ENCODE measurements around the gene ABCC1.

ABCC1 gene

DNA sequence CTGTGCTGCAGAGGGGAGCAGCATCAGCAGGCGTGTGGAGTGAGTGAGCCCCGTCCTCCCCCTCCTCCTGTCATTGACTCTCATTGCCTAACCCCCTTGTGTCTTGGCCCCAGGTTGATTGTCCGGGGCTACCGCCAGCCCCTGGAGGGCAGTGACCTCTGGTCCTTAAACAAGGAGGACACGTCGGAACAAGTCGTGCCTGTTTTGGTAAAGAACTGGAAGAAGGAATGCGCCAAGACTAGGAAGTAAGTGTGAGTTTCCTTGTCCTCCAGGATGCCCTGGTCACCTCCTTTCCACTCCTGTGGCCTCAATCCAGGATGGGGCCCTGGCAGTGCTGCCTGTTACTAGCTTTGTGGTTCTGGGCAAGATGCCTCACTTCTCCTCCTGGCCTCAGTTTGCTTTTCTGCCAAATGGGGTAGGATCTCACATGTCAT, 87.0 kb downstream of the ABCC1 start:
- H3K4me3 ChIP-seq (ENCODE audit: low read depth, low read length) = no peak overlapping the region
- TF ChIP-seq MYC (IDR thresholded peaks at IDR 0.05; ENCODE audit: low read depth, low read length) = no peak
- no peak for TF ChIP-seq POLR2A (IDR thresholded peaks at IDR 0.05; ENCODE audit: extremely low read depth, insufficient read length)
- TF ChIP-seq, protein P1, sequence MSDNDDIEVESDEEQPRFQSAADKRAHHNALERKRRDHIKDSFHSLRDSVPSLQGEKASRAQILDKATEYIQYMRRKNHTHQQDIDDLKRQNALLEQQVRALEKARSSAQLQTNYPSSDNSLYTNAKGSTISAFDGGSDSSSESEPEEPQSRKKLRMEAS (IDR thresholded peaks at IDR 0.05; ENCODE audit: low read depth, low read length) = no peak
- TF ChIP-seq, protein P2, sequence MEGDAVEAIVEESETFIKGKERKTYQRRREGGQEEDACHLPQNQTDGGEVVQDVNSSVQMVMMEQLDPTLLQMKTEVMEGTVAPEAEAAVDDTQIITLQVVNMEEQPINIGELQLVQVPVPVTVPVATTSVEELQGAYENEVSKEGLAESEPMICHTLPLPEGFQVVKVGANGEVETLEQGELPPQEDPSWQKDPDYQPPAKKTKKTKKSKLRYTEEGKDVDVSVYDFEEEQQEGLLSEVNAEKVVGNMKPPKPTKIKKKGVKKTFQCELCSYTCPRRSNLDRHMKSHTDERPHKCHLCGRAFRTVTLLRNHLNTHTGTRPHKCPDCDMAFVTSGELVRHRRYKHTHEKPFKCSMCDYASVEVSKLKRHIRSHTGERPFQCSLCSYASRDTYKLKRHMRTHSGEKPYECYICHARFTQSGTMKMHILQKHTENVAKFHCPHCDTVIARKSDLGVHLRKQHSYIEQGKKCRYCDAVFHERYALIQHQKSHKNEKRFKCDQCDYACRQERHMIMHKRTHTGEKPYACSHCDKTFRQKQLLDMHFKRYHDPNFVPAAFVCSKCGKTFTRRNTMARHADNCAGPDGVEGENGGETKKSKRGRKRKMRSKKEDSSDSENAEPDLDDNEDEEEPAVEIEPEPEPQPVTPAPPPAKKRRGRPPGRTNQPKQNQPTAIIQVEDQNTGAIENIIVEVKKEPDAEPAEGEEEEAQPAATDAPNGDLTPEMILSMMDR (IDR thresholded peaks at IDR 0.05; ENCODE audit: low read depth, low read length) = no peak
- DNase-seq (ENCODE audit: low read depth) = no peak

DNA sequence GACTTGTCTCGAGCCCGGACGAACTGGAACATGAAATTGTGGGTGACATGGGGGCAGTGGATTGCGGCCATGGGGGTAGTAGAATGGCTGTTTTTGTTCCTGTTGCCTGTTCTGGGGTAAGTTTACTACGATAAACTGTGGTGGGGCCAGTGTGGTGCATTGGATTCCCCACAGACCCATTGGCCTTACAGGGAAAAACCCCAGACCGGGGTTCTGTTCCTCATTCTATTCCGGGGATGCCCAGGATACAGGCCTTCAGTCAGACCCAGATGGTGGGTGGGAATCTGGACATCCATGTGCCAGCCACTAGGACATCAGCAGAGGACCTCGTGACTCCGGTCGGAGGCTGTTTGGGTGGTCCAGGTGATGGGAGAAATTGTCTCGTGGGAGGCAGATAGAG, 88.1 kb downstream of the ABCC1 start:
- no peak overlapping the region for H3K4me3 ChIP-seq (ENCODE audit: low read depth, low read length)
- DNase-seq (ENCODE audit: low read depth) = no peak
- TF ChIP-seq POLR2A (IDR thresholded peaks at IDR 0.05; ENCODE audit: extremely low read depth, insufficient read length) = no peak
- TF ChIP-seq, protein P2 (IDR thresholded peaks at IDR 0.05; ENCODE audit: low read depth, low read length) = no peak
- no peak for TF ChIP-seq MYC (IDR thresholded peaks at IDR 0.05; ENCODE audit: low read depth, low read length)
- TF ChIP-seq, protein P1 (IDR thresholded peaks at IDR 0.05; ENCODE audit: low read depth, low read length) = no peak

DNA sequence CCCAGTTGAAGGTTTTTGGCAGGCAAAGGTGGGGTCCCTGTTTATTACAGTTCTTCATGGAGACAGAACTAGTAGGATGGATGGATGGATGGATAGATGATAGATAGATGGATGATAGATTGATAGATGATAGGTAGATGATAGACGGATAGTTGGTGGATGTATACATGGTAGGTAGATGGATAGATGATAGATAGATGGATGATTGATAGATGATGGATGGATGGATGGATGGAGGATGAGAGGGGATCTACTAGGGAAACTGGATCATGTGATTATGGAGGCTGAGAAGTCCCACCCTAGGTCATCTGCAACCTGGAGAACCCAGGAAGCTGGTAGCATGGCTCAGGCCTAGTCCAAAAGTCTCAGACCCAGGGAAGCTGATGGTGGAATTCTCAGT, 88.6 kb downstream of the ABCC1 start:
- DNase-seq (ENCODE audit: low read depth) = no peak
- H3K4me3 ChIP-seq (ENCODE audit: low read depth, low read length) = no peak overlapping the region
- TF ChIP-seq, protein P1 (IDR thresholded peaks at IDR 0.05; ENCODE audit: low read depth, low read length) = no peak
- TF ChIP-seq POLR2A (IDR thresholded peaks at IDR 0.05; ENCODE audit: extremely low read depth, insufficient read length) (no peak), MYC (IDR thresholded peaks at IDR 0.05; ENCODE audit: low read depth, low read length) (no peak)
- TF ChIP-seq, protein P2 (IDR thresholded peaks at IDR 0.05; ENCODE audit: low read depth, low read length) = no peak

DNA sequence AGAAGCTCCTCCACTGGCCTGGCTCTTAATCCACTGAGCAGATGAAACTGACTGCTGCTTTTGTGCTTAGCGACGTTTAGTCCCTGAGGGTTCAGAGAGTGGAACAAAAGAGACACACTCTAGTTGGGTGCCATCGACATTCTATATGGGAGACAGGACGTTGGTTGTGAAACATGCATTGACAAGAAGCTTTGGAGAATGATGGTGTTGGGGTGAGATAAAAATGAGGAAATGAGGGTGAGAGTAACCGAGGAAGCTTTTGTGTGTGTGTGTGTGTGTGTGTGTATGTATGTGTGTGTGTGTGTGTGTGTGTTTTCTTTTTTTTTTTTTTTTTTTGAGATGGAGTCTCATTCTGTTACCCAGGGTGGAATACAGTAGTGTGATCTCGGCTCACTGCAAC, 89.5 kb downstream of the ABCC1 start:
- peak; percentile 77 for DNase-seq (ENCODE audit: low read depth)
- H3K4me3 ChIP-seq (ENCODE audit: low read depth, low read length) = no peak overlapping the region
- TF ChIP-seq POLR2A (IDR thresholded peaks at IDR 0.05; ENCODE audit: extremely low read depth, insufficient read length) = no peak
- TF ChIP-seq, protein P2 (IDR thresholded peaks at IDR 0.05; ENCODE audit: low read depth, low read length) = no peak
- TF ChIP-seq, protein P1 (IDR thresholded peaks at IDR 0.05; ENCODE audit: low read depth, low read length) = no peak
- TF ChIP-seq MYC (IDR thresholded peaks at IDR 0.05; ENCODE audit: low read depth, low read length) = no peak

DNA sequence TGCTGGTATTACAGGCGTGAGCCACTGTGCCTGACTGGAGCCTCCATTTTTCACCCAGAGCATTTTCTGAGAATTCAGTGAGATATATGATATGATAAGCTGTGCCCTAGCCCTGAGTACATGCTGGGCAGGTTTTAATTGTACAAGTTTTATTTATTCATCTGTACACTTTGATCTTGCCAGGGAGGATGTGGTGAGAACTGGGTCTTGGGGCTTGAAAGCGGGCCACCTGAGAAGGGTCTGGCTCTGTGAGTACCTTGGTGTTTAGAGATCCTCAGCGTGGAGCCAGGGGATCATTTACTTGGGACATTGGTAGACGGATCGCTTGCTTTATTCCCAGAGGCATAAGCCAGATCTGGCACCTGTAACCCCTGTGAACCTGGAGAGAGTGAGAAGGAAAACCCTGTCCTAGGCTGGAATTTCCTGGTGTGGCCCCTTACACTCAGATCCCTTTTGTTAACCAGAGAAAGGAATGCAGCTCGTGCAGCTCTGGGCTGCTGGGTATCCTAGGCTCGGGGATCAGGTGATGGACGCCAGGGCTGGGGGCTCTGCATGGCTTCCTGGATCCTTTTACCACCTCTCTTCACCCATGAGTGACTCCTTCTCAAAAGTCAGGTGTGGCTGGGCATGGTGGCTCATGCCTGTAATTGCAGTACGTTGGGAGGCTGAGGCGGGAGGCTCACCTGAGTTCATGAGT, 91.9 kb downstream of the ABCC1 start:
- TF ChIP-seq POLR2A (IDR thresholded peaks at IDR 0.05; ENCODE audit: extremely low read depth, insufficient read length) (no peak), MYC (IDR thresholded peaks at IDR 0.05; ENCODE audit: low read depth, low read length) (no peak)
- TF ChIP-seq, protein P1 (IDR thresholded peaks at IDR 0.05; ENCODE audit: low read depth, low read length) = no peak
- TF ChIP-seq, protein P2 (IDR thresholded peaks at IDR 0.05; ENCODE audit: low read depth, low read length) = no peak
- no peak for DNase-seq (ENCODE audit: low read depth)
- H3K4me3 ChIP-seq (ENCODE audit: low read depth, low read length) = no peak overlapping the region
